ENCODE measurements around the gene NIBAN1. TPM values are rescaled to one million over a fixed set of nuclear protein-coding genes. Genes with fewer than 3 reads are reported as not detected.
"Not testable (repeated sequence)": the region's sequence is repeated elsewhere in the genome, so short reads cannot be mapped to it uniquely, and the experiment has no call there.

The NIBAN1 gene
- total and polyA plus RNA-seq, 3 donors from 2014 or later = 2.4 to 12.4 (median 4.0) TPM

- 84 to 90% methylated on average over 3 of the region's 3 CpGs for WGBS, 2 donors
- H3K27me3 ChIP-seq = no peaks in the 10 kb centered on the region
- no peak for DNase-seq
- intact Hi-C loops (cut with DNase I; ENCODE audit: low total_unique reads) = no loop called here
- no peaks in the 10 kb centered on the region for H3K36me3 ChIP-seq (ENCODE audit: low read depth, missing control alignments)
- H3K4me1 ChIP-seq = no peaks in the 10 kb centered on the region
- no peak for TF ChIP-seq POLR2A (IDR thresholded peaks at IDR 0.05)
- no peak for TF ChIP-seq CTCF (IDR thresholded peaks at IDR 0.05)
- H3K9me3 ChIP-seq = no peaks in the 10 kb centered on the region
- no peak overlapping the region for H3K27ac ChIP-seq
- H3K4me3 ChIP-seq = no peak overlapping the region
Measured at GRCh38 chr1:185015631-185016030, 41.3 kb upstream of the NIBAN1 start.

GRCh38 chr1:185014941-185015340 is 40.6 kb upstream of the NIBAN1 start:
- TF ChIP-seq POLR2A (IDR thresholded peaks at IDR 0.05) (no peak), CTCF (IDR thresholded peaks at IDR 0.05) (no peak)
- WGBS, 2 donors = 76 to 78% methylated on average over 3 of the region's 3 CpGs
- no peak overlapping the region for H3K4me3 ChIP-seq
- no peaks in the 10 kb centered on the region for H3K27me3 ChIP-seq
- no peak overlapping the region for H3K27ac ChIP-seq
- no peaks in the 10 kb centered on the region for H3K9me3 ChIP-seq
- no peak for DNase-seq
- intact Hi-C loops (cut with DNase I; ENCODE audit: low total_unique reads) = no loop called here
- no peaks in the 10 kb centered on the region for H3K4me1 ChIP-seq
- H3K36me3 ChIP-seq (ENCODE audit: low read depth, missing control alignments) = no peaks in the 10 kb centered on the region

DNA sequence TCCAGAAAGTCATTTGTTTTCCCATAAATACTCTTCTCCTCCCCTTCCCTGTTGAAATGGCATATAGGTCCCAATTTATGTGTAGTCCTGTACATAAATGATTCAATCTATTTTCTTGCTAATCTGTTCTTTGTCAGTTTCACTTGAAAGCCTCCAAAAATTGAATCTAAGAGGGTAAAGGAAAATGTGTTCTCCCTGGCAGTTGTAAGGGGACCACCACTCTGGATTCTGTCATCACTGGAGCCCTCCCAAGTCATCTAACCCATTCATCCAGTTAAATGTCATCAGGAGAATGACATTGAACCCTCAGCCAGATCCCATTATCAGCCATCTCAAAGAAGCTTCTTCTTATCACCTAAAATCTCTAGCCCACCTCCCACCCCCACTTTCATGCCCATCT is 36.1 kb upstream of the NIBAN1 start:
- Histone ChIP-seq H3K4me3 (no peak overlapping the region), H3K27me3 (no peaks in the 10 kb centered on the region), H3K9me3 (no peaks in the 10 kb centered on the region), H3K27ac (no peak overlapping the region), H3K4me1 (no peaks in the 10 kb centered on the region), H3K36me3 (ENCODE audit: low read depth, missing control alignments) (no peaks in the 10 kb centered on the region)
- intact Hi-C loops (cut with DNase I; ENCODE audit: low total_unique reads) = no loop called here
- TF ChIP-seq POLR2A (IDR thresholded peaks at IDR 0.05) = no peak
- no peak for TF ChIP-seq CTCF (IDR thresholded peaks at IDR 0.05)
- DNase-seq = no peak

GRCh38 chr1:185008838-185009237 is 34.5 kb upstream of the NIBAN1 start:
- TF ChIP-seq POLR2A (IDR thresholded peaks at IDR 0.05) (no peak), CTCF (IDR thresholded peaks at IDR 0.05) (no peak)
- Histone ChIP-seq H3K27me3 (no peaks in the 10 kb centered on the region), H3K36me3 (ENCODE audit: low read depth, missing control alignments) (no peaks in the 10 kb centered on the region), H3K4me1 (no peaks in the 10 kb centered on the region), H3K9me3 (no peaks in the 10 kb centered on the region), H3K4me3 (no peak overlapping the region), H3K27ac (no peak overlapping the region)
- intact Hi-C loops (cut with DNase I; ENCODE audit: low total_unique reads) = no loop called here
- no peak for DNase-seq

DNA sequence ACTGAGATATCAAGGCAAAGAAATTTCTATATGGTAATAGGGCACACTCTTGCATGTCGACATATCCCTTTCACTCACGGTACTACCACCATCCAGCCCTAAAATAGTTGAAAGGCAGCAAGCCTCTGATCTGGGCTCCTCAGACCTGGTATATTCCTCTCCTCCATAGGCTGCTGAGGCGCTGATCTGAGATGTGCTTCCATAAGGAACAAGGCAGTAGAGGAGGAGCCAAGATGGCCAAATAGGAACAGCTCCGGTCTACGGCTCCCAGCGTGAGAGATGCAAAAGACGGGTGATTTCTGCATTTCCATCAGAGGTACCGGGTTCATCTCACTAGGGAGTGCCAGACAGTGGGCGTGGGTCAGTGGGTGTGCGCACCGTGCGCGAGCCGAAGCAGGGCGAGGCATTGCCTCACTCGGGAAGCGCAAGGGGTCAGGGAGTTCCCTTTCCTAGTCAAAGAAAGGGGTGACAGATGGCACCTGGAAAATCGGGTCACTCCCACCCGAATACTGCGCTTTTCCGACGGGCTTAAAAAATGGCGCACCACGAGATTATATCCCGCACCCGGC is 27.1 kb upstream of the NIBAN1 start:
- intact Hi-C loops (cut with DNase I; ENCODE audit: low total_unique reads); H3K4me1 ChIP-seq; DNase-seq; H3K4me3 ChIP-seq; H3K27me3 ChIP-seq; H3K36me3 ChIP-seq (ENCODE audit: low read depth, missing control alignments); H3K9me3 ChIP-seq; H3K27ac ChIP-seq: not testable (repeated sequence)
- WGBS, 2 donors = 81 to 87% methylated on average over 25 to 26 of the region's 26 CpGs

- 91 to 97% methylated on average over 6 of the region's 6 CpGs for WGBS, 2 donors
- H3K27ac ChIP-seq; H3K4me3 ChIP-seq; H3K4me1 ChIP-seq; H3K36me3 ChIP-seq (ENCODE audit: low read depth, missing control alignments); intact Hi-C loops (cut with DNase I; ENCODE audit: low total_unique reads); H3K27me3 ChIP-seq; H3K9me3 ChIP-seq; DNase-seq: not testable (repeated sequence)
Measured at GRCh38 chr1:184999974-185000373, 25.7 kb upstream of the NIBAN1 start.

All from testis (tissue), 3 donors.